WERI-Rb-1 (cell line): ENCODE data around the gene NRDC.

Experiments
- DNase-seq: peaks from one replicate; pipeline ENCODE4 v3.0.0-alpha.2; 2020
- H3K27ac ChIP-seq: fragments of 250-450 bp; sonication (Bioruptor Pico); 2 replicates; pipeline ENCODE4 v1.5.1; 2020; ENCODE audit warnings: mild to moderate bottlenecking, moderate library complexity
- H3K27me3 ChIP-seq: fragments of 250-450 bp; sonication (Bioruptor Pico); 2 replicates; pipeline ENCODE4 v1.5.1; 2021; ENCODE audit warnings: mild to moderate bottlenecking, low read depth, moderate library complexity; ENCODE audit not compliant: insufficient read depth, severe bottlenecking
- H3K36me3 ChIP-seq: fragments of 250-450 bp; sonication (Bioruptor Pico); 2 replicates; pipeline ENCODE4 v1.5.1; 2020; ENCODE audit warnings: mild to moderate bottlenecking, moderate library complexity
- H3K4me3 ChIP-seq: 2 replicates; pipeline ENCODE4 v1.5.1; 2011; ENCODE audit warnings: low read depth, mild to moderate bottlenecking, control low read depth, low read length
- H3K9me3 ChIP-seq: fragments of 250-450 bp; sonication (Bioruptor Pico); 2 replicates; pipeline ENCODE4 v1.5.1; 2021; ENCODE audit warnings: mild to moderate bottlenecking, moderate library complexity; ENCODE audit not compliant: severe bottlenecking
- CTCF ChIP-seq: IDR thresholded peaks from 2 replicates; pipeline ENCODE4 v1.5.1; 2011; ENCODE audit warnings: low read depth, mild to moderate bottlenecking, control low read depth, inconsistent platforms, low read length

NRDC gene

GRCh38 chr1:51910221-51911000 lies 31.9 kb upstream of the NRDC start:
- Histone ChIP-seq H3K36me3 (peaks cover 4% of the 10 kb centered on the region; the same call in 1 of the 2 replicates), H3K4me3 (no peak overlapping the region), H3K9me3 (no peaks in the 10 kb centered on the region), H3K27ac (peak overlapping the region; percentile 68), H3K27me3 (no peaks in the 10 kb centered on the region)
- TF ChIP-seq CTCF, result no peak
- DNase-seq, result peak; percentile 26

GRCh38 chr1:51908499-51908898 lies 30.0 kb upstream of the NRDC start:
- no peak overlapping the region for H3K4me3 ChIP-seq
- H3K27ac ChIP-seq, result peak overlapping the region; percentile 10; the same call in 1 of the 2 replicates
- H3K27me3 ChIP-seq, result no peaks in the 10 kb centered on the region
- no peak for TF ChIP-seq CTCF
- no peaks in the 10 kb centered on the region for H3K9me3 ChIP-seq
- DNase-seq, result no peak
- peaks cover 4% of the 10 kb centered on the region; the same call in 1 of the 2 replicates for H3K36me3 ChIP-seq

GRCh38 chr1:51907079-51907702 lies 28.7 kb upstream of the NRDC start:
- H3K27ac ChIP-seq, result no peak overlapping the region
- no peak overlapping the region for H3K4me3 ChIP-seq
- no peaks in the 10 kb centered on the region for H3K9me3 ChIP-seq
- peak; percentile 43 for DNase-seq
- H3K27me3 ChIP-seq, result no peaks in the 10 kb centered on the region
- TF ChIP-seq CTCF, result no peak
- peaks cover 4% of the 10 kb centered on the region; the same call in 1 of the 2 replicates for H3K36me3 ChIP-seq

- H3K36me3 ChIP-seq, result peaks cover 4% of the 10 kb centered on the region; the same call in 1 of the 2 replicates
- H3K4me3 ChIP-seq, result no peak overlapping the region
- TF ChIP-seq CTCF, result no peak
- no peak for DNase-seq
- H3K27me3 ChIP-seq, result no peaks in the 10 kb centered on the region
- no peaks in the 10 kb centered on the region for H3K9me3 ChIP-seq
- H3K27ac ChIP-seq, result no peak overlapping the region
These were observed 28.0 kb upstream of the NRDC start for GRCh38 chr1:51906306-51907078.

- Histone ChIP-seq H3K27ac (no peak overlapping the region), H3K4me3 (no peak overlapping the region), H3K27me3 (no peaks in the 10 kb centered on the region), H3K9me3 (no peaks in the 10 kb centered on the region), H3K36me3 (no peaks in the 10 kb centered on the region)
- TF ChIP-seq CTCF, result no peak
- DNase-seq, result no peak
These were observed 23.9 kb upstream of the NRDC start for GRCh38 chr1:51902456-51902855.
